C4-2B (cell line): ENCODE measurements around the gene TGFB1.

Experiments
- H3K27ac ChIP-seq: fragments of 450-650 bp; 2 replicates; pipeline ENCODE4 v1.5.1; 2017
- CTCF ChIP-seq: fragments of 450-650 bp; conservative IDR thresholded peaks from 2 replicates; pipeline ENCODE4 v1.5.1; 2017; ENCODE audit warnings: mild to moderate bottlenecking
- ZFX ChIP-seq: fragments of 450-650 bp; IDR thresholded peaks from 2 replicates; pipeline ENCODE4 v1.6.1; 2017

The TGFB1 gene

GRCh38 chr19:41335467-41335866 is 18.3 kb downstream of the TGFB1 start:
- no peak overlapping the region for H3K27ac ChIP-seq
- no peak for TF ChIP-seq ZFX
- TF ChIP-seq CTCF: no peak

DNA sequence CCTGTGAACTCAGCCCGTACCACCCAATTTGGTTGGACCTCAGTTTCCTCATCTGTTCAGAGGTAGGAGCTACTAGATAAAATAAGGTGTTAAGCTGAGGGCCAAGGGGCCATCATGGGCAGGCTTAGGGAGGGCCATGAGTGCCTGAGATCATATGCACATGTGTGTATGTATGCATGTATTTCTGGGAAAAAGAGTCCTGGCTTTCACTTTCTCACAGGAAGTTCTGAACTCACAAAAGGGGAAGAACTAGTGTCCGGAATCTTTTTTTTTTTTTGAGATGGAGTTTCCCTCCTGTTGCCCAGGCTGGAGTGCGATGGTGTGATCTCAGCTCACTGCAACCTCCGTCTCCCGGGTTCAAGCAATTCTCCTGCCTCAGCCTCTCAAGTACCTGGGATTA is 18.9 kb downstream of the TGFB1 start:
- H3K27ac ChIP-seq: no peak overlapping the region
- TF ChIP-seq ZFX (no peak), CTCF (no peak)

DNA sequence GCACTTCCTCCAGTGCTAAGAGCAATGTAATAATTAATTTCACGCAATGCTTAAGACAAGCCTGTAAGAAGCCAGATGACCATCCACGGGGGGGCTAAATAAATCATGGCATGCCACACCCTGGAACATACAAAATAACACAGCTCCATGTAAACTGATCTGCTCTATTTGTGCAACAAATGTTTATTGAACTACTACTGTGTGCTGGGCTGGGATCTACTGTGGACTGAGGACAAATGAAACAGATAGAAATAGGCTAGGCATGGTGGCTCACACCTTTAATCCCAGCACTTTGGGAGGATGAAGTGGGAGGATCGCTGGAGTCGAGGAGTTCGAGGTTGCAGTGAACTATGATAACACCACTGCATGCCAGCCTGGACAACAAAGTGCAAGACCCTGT is 21.3 kb downstream of the TGFB1 start:
- no peak overlapping the region for H3K27ac ChIP-seq
- TF ChIP-seq ZFX: no peak
- TF ChIP-seq CTCF: no peak

DNA sequence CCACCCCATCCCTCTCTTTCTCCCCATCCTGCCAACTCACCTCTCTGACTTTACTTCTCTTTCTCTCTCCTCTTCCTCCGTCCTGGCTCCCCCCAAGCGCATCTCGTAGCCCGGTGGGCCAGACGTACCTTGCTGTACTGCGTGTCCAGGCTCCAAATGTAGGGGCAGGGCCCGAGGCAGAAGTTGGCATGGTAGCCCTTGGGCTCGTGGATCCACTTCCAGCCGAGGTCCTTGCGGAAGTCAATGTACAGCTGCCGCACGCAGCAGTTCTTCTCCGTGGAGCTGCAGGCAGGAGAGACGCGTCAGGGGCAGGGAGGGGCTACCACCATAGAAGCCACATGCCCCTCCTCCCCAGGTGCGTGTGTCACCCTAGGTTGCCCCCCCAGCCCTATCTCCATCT is 21.7 kb downstream of the TGFB1 start:
- H3K27ac ChIP-seq: no peak overlapping the region
- TF ChIP-seq CTCF (no peak), ZFX (no peak)

GRCh38 chr19:41330946-41331678 is 22.6 kb downstream of the TGFB1 start:
- H3K27ac ChIP-seq: peak overlapping the region; percentile 14; the same call in 1 of the 2 replicates
- TF ChIP-seq ZFX (no peak), CTCF (no peak)

- H3K27ac ChIP-seq: no peak overlapping the region
- TF ChIP-seq ZFX (no peak), CTCF (no peak)
Observed at GRCh38 chr19:41330481-41330880, 23.2 kb downstream of the TGFB1 start.

DNA sequence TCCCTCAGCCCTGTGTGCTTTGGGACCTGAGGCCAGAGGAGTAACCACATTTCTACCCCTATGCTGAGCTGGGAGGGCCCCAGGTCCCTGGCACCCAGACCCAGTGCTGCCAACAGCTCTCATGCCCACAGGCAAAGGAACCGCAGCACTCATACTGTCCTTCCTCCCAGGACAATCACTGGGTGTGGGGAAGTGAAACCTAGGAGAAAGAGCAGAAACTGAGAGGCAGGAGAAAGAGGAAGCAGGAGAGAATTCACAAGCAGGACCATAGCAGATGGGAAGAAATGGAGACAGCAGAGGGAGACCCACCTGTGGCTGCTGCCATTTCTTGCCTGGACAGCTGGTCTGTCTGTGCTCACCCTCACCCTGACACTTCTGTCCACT is 24.9 kb downstream of the TGFB1 start:
- no peak overlapping the region for H3K27ac ChIP-seq
- TF ChIP-seq ZFX: no peak
- no peak for TF ChIP-seq CTCF
